ENCODE results near the gene USP20. TPM values are rescaled to one million over a fixed set of nuclear protein-coding genes. Genes with fewer than 3 reads are reported as not detected.

Gene USP20
- total RNA-seq, 1 donor from 2014 or later = 35.9 TPM

- TF ChIP-seq CTCF (conservative IDR thresholded peaks at IDR 0.05) = no peak
- DNase-seq (ENCODE audit: low read depth, low spot score) = no peak
- H3K4me3 Mint-ChIP-seq = peak overlapping the region; percentile 98
- no peak overlapping the region for H3K27ac Mint-ChIP-seq (ENCODE audit: unreplicated experiment)
- peaks cover 29% of the 10 kb centered on the region for H3K4me1 Mint-ChIP-seq
- no peaks in the 10 kb centered on the region for H3K27me3 Mint-ChIP-seq (ENCODE audit: low read depth)
- H3K9me3 Mint-ChIP-seq = no peaks in the 10 kb centered on the region
- H3K36me3 Mint-ChIP-seq (ENCODE audit: low read depth) = no peaks in the 10 kb centered on the region
Measured at GRCh38 chr9:129832982-129833381, 2.3 kb upstream of the USP20 start.

- Mint-ChIP-seq H3K9me3 (no peaks in the 10 kb centered on the region), H3K36me3 (ENCODE audit: low read depth) (no peaks in the 10 kb centered on the region), H3K27ac (ENCODE audit: unreplicated experiment) (peak overlapping the region; percentile 99), H3K4me1 (peaks cover 33% of the 10 kb centered on the region), H3K4me3 (peak overlapping the region; percentile 98), H3K27me3 (ENCODE audit: low read depth) (no peaks in the 10 kb centered on the region)
- DNase-seq (ENCODE audit: low read depth, low spot score) = no peak
- no peak for TF ChIP-seq CTCF (conservative IDR thresholded peaks at IDR 0.05)
Measured at GRCh38 chr9:129834489-129835127, 650 bp upstream of the USP20 start.

DNA sequence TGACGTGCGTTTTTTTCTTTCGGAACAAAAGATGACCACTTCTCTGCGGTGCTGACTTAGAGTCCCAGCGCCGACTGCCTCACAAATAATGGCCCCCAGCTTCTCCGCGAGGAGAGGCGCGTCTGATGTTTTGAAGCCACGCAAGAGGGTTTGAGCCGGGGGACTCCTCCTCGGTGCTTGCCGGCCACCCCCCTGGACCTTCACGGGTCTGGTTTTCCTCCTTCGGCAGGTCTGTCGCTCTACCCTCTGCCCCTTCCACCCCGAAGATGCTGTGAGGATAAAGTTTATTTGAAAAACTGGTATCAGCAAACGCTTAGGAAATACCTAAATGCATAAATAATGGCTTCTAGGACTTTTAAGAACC lies 584 bp downstream of the USP20 start:
- Mint-ChIP-seq H3K9me3 (no peaks in the 10 kb centered on the region), H3K36me3 (ENCODE audit: low read depth) (no peaks in the 10 kb centered on the region)

DNA sequence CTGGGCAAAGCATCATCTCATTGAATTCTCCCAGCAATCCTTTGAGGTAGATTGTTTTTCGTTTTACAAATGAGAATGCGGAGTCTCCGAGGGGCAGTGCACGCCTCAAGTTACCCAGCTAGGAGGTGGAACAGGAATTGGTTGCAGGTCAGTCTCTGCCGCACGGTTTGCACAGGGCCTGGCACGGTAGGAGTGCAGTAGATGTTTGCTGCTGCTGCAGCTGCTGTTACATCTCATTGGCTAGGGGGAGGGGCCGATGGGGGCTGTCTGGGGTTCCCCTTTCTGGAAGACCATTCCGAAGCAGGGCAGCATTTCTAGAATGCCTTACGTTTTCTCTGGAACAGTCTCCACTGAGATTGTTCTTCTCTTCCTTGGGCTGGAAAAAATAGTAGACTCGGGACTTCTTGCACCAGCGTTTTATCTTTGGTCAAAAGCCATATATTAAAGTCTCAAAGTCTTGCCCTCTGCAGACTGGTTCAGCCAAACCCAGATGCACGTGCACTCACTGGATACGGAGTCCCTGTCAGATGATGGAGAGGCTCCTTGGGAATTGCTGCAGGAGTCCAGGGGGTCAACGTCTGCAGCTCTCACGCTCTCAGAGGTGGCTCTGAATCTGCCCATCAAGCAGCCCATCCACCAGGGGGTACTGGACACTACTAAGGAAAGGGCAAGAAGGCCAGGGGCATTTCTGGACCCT lies 1.2 kb downstream of the USP20 start:
- no peak for TF ChIP-seq CTCF (conservative IDR thresholded peaks at IDR 0.05)
- no peak for DNase-seq (ENCODE audit: low read depth, low spot score)
- Mint-ChIP-seq H3K27me3 (ENCODE audit: low read depth) (no peaks in the 10 kb centered on the region), H3K36me3 (ENCODE audit: low read depth) (no peaks in the 10 kb centered on the region), H3K4me3 (peak overlapping the region; percentile 98), H3K27ac (ENCODE audit: unreplicated experiment) (no peak overlapping the region), H3K9me3 (no peaks in the 10 kb centered on the region), H3K4me1 (peaks cover 38% of the 10 kb centered on the region)

More for the DNA sequence above, 584 bp downstream of the USP20 start:
- Mint-ChIP-seq H3K4me3 (peak overlapping the region; percentile 98), H3K4me1 (peaks cover 33% of the 10 kb centered on the region), H3K27me3 (ENCODE audit: low read depth) (no peaks in the 10 kb centered on the region), H3K27ac (ENCODE audit: unreplicated experiment) (peak overlapping the region; percentile 87)
- TF ChIP-seq CTCF (conservative IDR thresholded peaks at IDR 0.05) = no peak
- no peak for DNase-seq (ENCODE audit: low read depth, low spot score)

GRCh38 chr9:129838707-129839259 lies 3.5 kb downstream of the USP20 start:
- H3K4me1 Mint-ChIP-seq = peaks cover 37% of the 10 kb centered on the region
- no peaks in the 10 kb centered on the region for H3K27me3 Mint-ChIP-seq (ENCODE audit: low read depth)
- no peak for DNase-seq (ENCODE audit: low read depth, low spot score)
- TF ChIP-seq CTCF (conservative IDR thresholded peaks at IDR 0.05) = no peak
- no peaks in the 10 kb centered on the region for H3K36me3 Mint-ChIP-seq (ENCODE audit: low read depth)
- H3K4me3 Mint-ChIP-seq = peak overlapping the region; percentile 29
- no peak overlapping the region for H3K27ac Mint-ChIP-seq (ENCODE audit: unreplicated experiment)
- H3K9me3 Mint-ChIP-seq = no peaks in the 10 kb centered on the region

Measured in neural crest cell (in vitro differentiated cells).